ENCODE measurements around the gene EVI5.

Gene EVI5

GRCh38 chr1:92784639-92785500 lies at the start of gene EVI5:
EVI5 (minus strand) TSS chr1:92785108; CDS start chr1:92736546, 48,562 bp downstream.
- Histone ChIP-seq H3K9ac (ENCODE audit: low read length) (peak within 1 kb of the TSS; percentile 93), H3K4me3 (ENCODE audit: low read length) (peak within 1 kb of the TSS; percentile 89), H3K36me3 (ENCODE audit: control insufficient read depth, insufficient read depth, low read length) (no peaks in the 10 kb centered on the region), H3K4me1 (ENCODE audit: control insufficient read depth, insufficient read depth, low read length) (peaks cover 6% of the 10 kb centered on the region), H3K27me3 (ENCODE audit: control insufficient read depth, insufficient read depth, low read length) (no peaks in the 10 kb centered on the region), H3K9me3 (ENCODE audit: control insufficient read depth, low read length) (no peaks in the 10 kb centered on the region)

GRCh38 chr1:92834617-92835016 lies 49.7 kb upstream of the EVI5 start:
- H3K27me3 ChIP-seq (ENCODE audit: control insufficient read depth, insufficient read depth, low read length): no peaks in the 10 kb centered on the region
- peaks cover 24% of the 10 kb centered on the region for H3K4me1 ChIP-seq (ENCODE audit: control insufficient read depth, insufficient read depth, low read length)
- H3K36me3 ChIP-seq (ENCODE audit: control insufficient read depth, insufficient read depth, low read length): peaks cover 6% of the 10 kb centered on the region
- H3K4me3 ChIP-seq (ENCODE audit: low read length): no peak overlapping the region
- H3K9ac ChIP-seq (ENCODE audit: low read length): peak overlapping the region; percentile 99
- no peaks in the 10 kb centered on the region for H3K9me3 ChIP-seq (ENCODE audit: control insufficient read depth, low read length)

GRCh38 chr1:92833840-92834239 lies 48.9 kb upstream of the EVI5 start:
- H3K36me3 ChIP-seq (ENCODE audit: control insufficient read depth, insufficient read depth, low read length): peaks cover 6% of the 10 kb centered on the region

DNA sequence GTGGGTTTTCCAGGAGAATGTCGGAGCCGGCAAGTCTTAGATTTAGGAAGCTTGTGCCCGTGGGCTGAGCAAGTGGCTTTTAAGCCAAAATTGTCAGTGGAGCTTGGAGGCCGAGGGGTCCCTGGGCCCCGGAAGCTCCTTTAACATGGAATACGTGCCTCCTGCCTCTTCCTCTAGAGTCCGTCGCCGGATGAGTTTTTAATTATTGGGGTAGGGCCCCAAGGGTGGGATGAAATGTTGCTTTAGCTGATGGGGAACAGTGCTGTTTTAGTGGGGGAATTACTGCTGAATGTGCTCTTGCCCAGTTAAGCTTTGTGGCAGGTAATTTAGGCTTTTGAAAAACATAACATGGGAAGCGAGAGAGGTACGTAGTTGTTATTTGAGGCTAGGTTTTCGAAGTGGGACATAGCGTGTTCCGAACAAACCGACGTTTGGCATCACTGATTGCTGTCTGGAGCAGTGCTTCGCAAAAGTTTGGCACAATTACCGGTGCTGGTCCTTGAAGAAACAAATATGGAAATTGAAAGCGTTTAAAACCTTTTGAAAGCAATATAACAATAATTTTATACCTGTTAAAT lies 47.7 kb upstream of the EVI5 start:
- Histone ChIP-seq H3K4me3 (ENCODE audit: low read length) (peak overlapping the region; percentile 93), H3K36me3 (ENCODE audit: control insufficient read depth, insufficient read depth, low read length) (peaks cover 6% of the 10 kb centered on the region), H3K4me1 (ENCODE audit: control insufficient read depth, insufficient read depth, low read length) (peaks cover 24% of the 10 kb centered on the region), H3K9ac (ENCODE audit: low read length) (peak overlapping the region; percentile 99), H3K27me3 (ENCODE audit: control insufficient read depth, insufficient read depth, low read length) (no peaks in the 10 kb centered on the region), H3K9me3 (ENCODE audit: control insufficient read depth, low read length) (no peaks in the 10 kb centered on the region)

More at GRCh38 chr1:92833840-92834239, 48.9 kb upstream of the EVI5 start:
- H3K4me1 ChIP-seq (ENCODE audit: control insufficient read depth, insufficient read depth, low read length): peaks cover 24% of the 10 kb centered on the region
- H3K9me3 ChIP-seq (ENCODE audit: control insufficient read depth, low read length): no peaks in the 10 kb centered on the region
- no peak overlapping the region for H3K4me3 ChIP-seq (ENCODE audit: low read length)
- no peaks in the 10 kb centered on the region for H3K27me3 ChIP-seq (ENCODE audit: control insufficient read depth, insufficient read depth, low read length)
- H3K9ac ChIP-seq (ENCODE audit: low read length): peak overlapping the region; percentile 99

- H3K36me3 ChIP-seq (ENCODE audit: control insufficient read depth, insufficient read depth, low read length): peaks cover 6% of the 10 kb centered on the region
- H3K4me1 ChIP-seq (ENCODE audit: control insufficient read depth, insufficient read depth, low read length): peaks cover 21% of the 10 kb centered on the region
- peak within 1 kb of the TSS; percentile 93 for H3K4me3 ChIP-seq (ENCODE audit: low read length)
- no peaks in the 10 kb centered on the region for H3K9me3 ChIP-seq (ENCODE audit: control insufficient read depth, low read length)
- no peaks in the 10 kb centered on the region for H3K27me3 ChIP-seq (ENCODE audit: control insufficient read depth, insufficient read depth, low read length)
- peak within 1 kb of the TSS; percentile 99 for H3K9ac ChIP-seq (ENCODE audit: low read length)
Measured at GRCh38 chr1:92831762-92832536, 47.0 kb upstream of the EVI5 start, which contains the start of gene RPL5. RPL5 (plus strand) TSS chr1:92832040; CDS start chr1:92832115, 75 bp downstream.

DNA sequence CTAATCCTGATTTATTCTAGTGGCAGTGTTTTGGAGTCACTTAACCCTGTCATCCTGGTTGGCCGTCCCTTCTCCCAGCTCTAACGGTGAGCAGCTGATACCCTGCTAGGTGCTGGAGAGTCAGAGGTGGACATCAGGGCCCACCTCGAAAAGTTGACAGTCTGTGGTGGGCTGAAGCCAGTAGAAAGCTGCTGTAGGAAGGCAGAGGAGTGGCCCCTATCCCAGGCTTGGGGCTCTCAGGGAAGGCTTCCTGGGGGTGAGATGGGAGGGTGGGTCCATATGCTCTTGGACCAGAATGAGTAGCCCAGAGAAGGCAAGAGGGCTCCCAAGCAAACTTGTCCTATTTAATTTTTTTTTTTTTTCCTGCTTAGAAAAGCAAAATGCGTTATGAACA lies 46.5 kb upstream of the EVI5 start:
- Histone ChIP-seq H3K4me3 (ENCODE audit: low read length) (no peak overlapping the region), H3K4me1 (ENCODE audit: control insufficient read depth, insufficient read depth, low read length) (peaks cover 21% of the 10 kb centered on the region), H3K9me3 (ENCODE audit: control insufficient read depth, low read length) (no peaks in the 10 kb centered on the region), H3K36me3 (ENCODE audit: control insufficient read depth, insufficient read depth, low read length) (peaks cover 6% of the 10 kb centered on the region), H3K27me3 (ENCODE audit: control insufficient read depth, insufficient read depth, low read length) (no peaks in the 10 kb centered on the region), H3K9ac (ENCODE audit: low read length) (peak overlapping the region; percentile 99)

- H3K4me3 ChIP-seq (ENCODE audit: low read length): no peak overlapping the region
- H3K4me1 ChIP-seq (ENCODE audit: control insufficient read depth, insufficient read depth, low read length): no peaks in the 10 kb centered on the region
- no peaks in the 10 kb centered on the region for H3K9me3 ChIP-seq (ENCODE audit: control insufficient read depth, low read length)
- no peaks in the 10 kb centered on the region for H3K27me3 ChIP-seq (ENCODE audit: control insufficient read depth, insufficient read depth, low read length)
- no peak overlapping the region for H3K9ac ChIP-seq (ENCODE audit: low read length)
- H3K36me3 ChIP-seq (ENCODE audit: control insufficient read depth, insufficient read depth, low read length): no peaks in the 10 kb centered on the region
Measured at GRCh38 chr1:92826792-92827191, 41.9 kb upstream of the EVI5 start.

GRCh38 chr1:92822879-92823278 lies 38.0 kb upstream of the EVI5 start:
- Histone ChIP-seq H3K9ac (ENCODE audit: low read length) (no peak overlapping the region), H3K4me1 (ENCODE audit: control insufficient read depth, insufficient read depth, low read length) (peaks cover 6% of the 10 kb centered on the region), H3K9me3 (ENCODE audit: control insufficient read depth, low read length) (no peaks in the 10 kb centered on the region), H3K27me3 (ENCODE audit: control insufficient read depth, insufficient read depth, low read length) (no peaks in the 10 kb centered on the region), H3K4me3 (ENCODE audit: low read length) (no peak overlapping the region), H3K36me3 (ENCODE audit: control insufficient read depth, insufficient read depth, low read length) (no peaks in the 10 kb centered on the region)

DNA sequence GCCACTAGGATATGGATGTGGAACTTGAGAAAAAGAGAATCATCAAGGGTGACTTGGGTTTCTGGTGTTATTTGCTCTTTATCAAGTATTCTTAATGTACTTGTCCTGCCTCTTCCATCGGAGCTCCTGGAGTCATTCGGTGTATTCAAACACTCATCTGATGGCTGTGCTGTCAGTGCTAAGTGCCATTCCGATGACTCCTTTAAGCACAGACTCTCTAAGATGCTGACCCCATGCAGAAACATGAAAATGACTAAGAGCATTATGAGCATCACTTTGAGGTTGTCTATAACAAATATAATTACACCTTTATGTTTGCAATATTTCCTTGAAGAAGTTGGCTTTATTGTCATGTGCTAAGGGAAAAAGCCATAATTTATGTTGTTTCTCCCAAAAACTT lies 35.6 kb upstream of the EVI5 start:
- H3K27me3 ChIP-seq (ENCODE audit: control insufficient read depth, insufficient read depth, low read length): no peaks in the 10 kb centered on the region
- H3K9ac ChIP-seq (ENCODE audit: low read length): no peak overlapping the region
- peaks cover 13% of the 10 kb centered on the region for H3K4me1 ChIP-seq (ENCODE audit: control insufficient read depth, insufficient read depth, low read length)
- H3K36me3 ChIP-seq (ENCODE audit: control insufficient read depth, insufficient read depth, low read length): no peaks in the 10 kb centered on the region
- no peaks in the 10 kb centered on the region for H3K9me3 ChIP-seq (ENCODE audit: control insufficient read depth, low read length)
- H3K4me3 ChIP-seq (ENCODE audit: low read length): no peak overlapping the region

- Histone ChIP-seq H3K4me1 (ENCODE audit: control insufficient read depth, insufficient read depth, low read length) (peaks cover 13% of the 10 kb centered on the region), H3K9me3 (ENCODE audit: control insufficient read depth, low read length) (no peaks in the 10 kb centered on the region), H3K9ac (ENCODE audit: low read length) (no peak overlapping the region), H3K36me3 (ENCODE audit: control insufficient read depth, insufficient read depth, low read length) (no peaks in the 10 kb centered on the region), H3K4me3 (ENCODE audit: low read length) (no peak overlapping the region), H3K27me3 (ENCODE audit: control insufficient read depth, insufficient read depth, low read length) (no peaks in the 10 kb centered on the region)
Measured at GRCh38 chr1:92820024-92820423, 35.1 kb upstream of the EVI5 start.

DNA sequence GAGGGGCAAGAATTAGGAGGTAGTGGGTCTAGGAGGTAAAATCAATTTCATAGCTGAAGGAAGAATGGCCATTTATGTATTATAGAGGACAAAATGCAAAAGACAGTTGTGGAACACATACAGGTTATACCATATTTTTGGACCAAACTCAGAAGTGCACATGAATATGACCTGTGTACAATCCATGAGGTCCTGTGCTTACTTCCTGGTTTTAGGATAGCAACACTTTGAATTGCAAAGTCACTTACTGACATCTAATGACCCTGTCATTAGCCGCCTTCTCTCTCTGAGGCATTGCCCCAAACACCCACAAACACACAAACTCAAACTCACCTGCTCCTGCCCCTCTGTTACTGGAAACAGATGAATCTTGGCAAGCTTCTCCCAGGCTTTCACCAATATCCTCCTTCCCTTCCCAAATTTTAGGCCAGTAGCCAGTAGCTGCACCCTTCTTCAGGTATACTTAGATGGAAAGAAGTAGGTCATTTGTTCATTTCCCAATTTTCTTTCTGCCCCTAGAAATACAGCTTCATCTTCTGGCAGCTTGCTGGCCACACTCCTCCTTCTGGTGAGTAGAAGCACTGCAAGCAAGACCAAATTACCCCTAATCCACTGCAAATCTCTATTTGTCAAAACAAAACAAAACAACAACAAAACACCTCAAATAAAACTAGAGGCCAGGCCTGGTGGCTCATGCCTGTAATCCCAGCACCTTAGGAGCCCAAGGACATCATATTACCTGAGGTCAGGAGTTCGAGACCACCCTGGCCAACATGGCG lies 33.3 kb upstream of the EVI5 start:
- Histone ChIP-seq H3K36me3 (ENCODE audit: control insufficient read depth, insufficient read depth, low read length) (no peaks in the 10 kb centered on the region), H3K9ac (ENCODE audit: low read length) (no peak overlapping the region), H3K4me3 (ENCODE audit: low read length) (no peak overlapping the region), H3K4me1 (ENCODE audit: control insufficient read depth, insufficient read depth, low read length) (peaks cover 13% of the 10 kb centered on the region), H3K9me3 (ENCODE audit: control insufficient read depth, low read length) (no peaks in the 10 kb centered on the region), H3K27me3 (ENCODE audit: control insufficient read depth, insufficient read depth, low read length) (no peaks in the 10 kb centered on the region)

All from mucosa of stomach (tissue), 1 donor.